Suprapubic skin (tissue), 4 donors: ENCODE measurements around the gene SPACA5B. TPM values are rescaled to one million over a fixed set of nuclear protein-coding genes. Genes with fewer than 3 reads are reported as not detected.
"Not testable (repeated sequence)": the region's sequence is repeated elsewhere in the genome, so short reads cannot be mapped to it uniquely, and the experiment has no call there.

ENCODE experiments used
- DNase-seq, 2 donors: peaks; one replicate each; pipeline ENCODE4 v3.0.0-alpha.2; 2019; ENCODE audit warnings: low spot score in 2 of 2
- H3K27ac ChIP-seq: fragments of 200-600 bp; sonication (generic); one replicate; pipeline ENCODE4 v1.5.1; 2019
- H3K27me3 ChIP-seq: fragments of 200-600 bp; sonication (generic); one replicate; pipeline ENCODE4 v1.5.1; 2019
- H3K36me3 ChIP-seq: fragments of 200-600 bp; sonication (generic); one replicate; pipeline ENCODE4 v1.5.1; 2019
- H3K4me1 ChIP-seq: fragments of 200-600 bp; sonication (generic); one replicate; pipeline ENCODE4 v1.5.1; 2019
- H3K4me3 ChIP-seq: fragments of 200-600 bp; sonication (generic); one replicate; pipeline ENCODE4 v1.5.1; 2019; ENCODE audit warnings: mild to moderate bottlenecking
- H3K9me3 ChIP-seq: fragments of 200-600 bp; sonication (generic); one replicate; pipeline ENCODE4 v1.5.1; 2019
- CTCF ChIP-seq, 2 donors: fragments of 200-600 bp in 1 of 2; fragments of 450-650 bp in 1 of 2; sonication (generic) in 1 of 2; IDR thresholded peaks; one replicate each; pipeline ENCODE4 v1.5.1; 2016 to 2019; ENCODE audit warnings: antibody characterized with exemption in 2 of 2, mild to moderate bottlenecking in 1 of 2, moderate library complexity in 1 of 2
- EP300 ChIP-seq: sonication (generic); formaldehyde crosslinking; IDR thresholded peaks from one replicate; pipeline ENCODE4 v1.6.1; 2017; ENCODE audit warnings: antibody characterized with exemption
- POLR2A ChIP-seq, 2 donors: fragments of 450-650 bp; IDR thresholded peaks; one replicate each; pipeline ENCODE4 v1.6.1; 2017; ENCODE audit warnings: antibody characterized with exemption in 2 of 2, mild to moderate bottlenecking in 2 of 2, moderate library complexity in 2 of 2
- POLR2AphosphoS5 ChIP-seq, 3 donors: sonication (generic); formaldehyde crosslinking; IDR thresholded peaks; one replicate each; pipeline ENCODE4 v1.6.1; 2017; ENCODE audit warnings: antibody characterized with exemption in 3 of 3
- WGBS: methylation state at CpG from one replicate; pipeline ENCODE4 v1.1.5; 2018; 5-methylcytosine and 5-hydroxymethylcytosine counted together
- total RNA-seq, 4 donors: library from RNA; depleted of rRNA; stranded (reverse); fragments of >200 nt; gene quantifications; one replicate each; pipeline ENCODE4 v1.1.0, GENCODE V29; 2016

The SPACA5B gene
- total RNA-seq, result not detected

GRCh38 chrX:48130326-48130725 is at the start of gene SPACA5B:
Gene SPACA5B (plus strand): TSS chrX:48130626. CDS start chrX:48130688, 62 bp downstream.
- no CpG with 5 or more reads among the region's 4 CpGs for WGBS
- H3K36me3 ChIP-seq, H3K27ac ChIP-seq, H3K4me3 ChIP-seq, DNase-seq, H3K4me1 ChIP-seq, H3K9me3 ChIP-seq, H3K27me3 ChIP-seq: not testable (repeated sequence)

- Histone ChIP-seq H3K36me3 (no peaks in the 10 kb centered on the region), H3K27ac (no peak overlapping the region), H3K9me3 (no peaks in the 10 kb centered on the region), H3K27me3 (no peaks in the 10 kb centered on the region), H3K4me1 (no peaks in the 10 kb centered on the region), H3K4me3 (no peak overlapping the region)
- no peak for DNase-seq
- no peak for TF ChIP-seq POLR2AphosphoS5 (IDR thresholded peaks at IDR 0.05)
- TF ChIP-seq POLR2A (IDR thresholded peaks at IDR 0.05), result no peak
- TF ChIP-seq CTCF (IDR thresholded peaks at IDR 0.05), result peak; percentile 28 to 46
- no peak for TF ChIP-seq EP300
- 15% methylated on average over 9 of the region's 9 CpGs for WGBS
These were observed 47.2 kb upstream of the SPACA5B start for GRCh38 chrX:48083212-48083611.

- Histone ChIP-seq H3K27me3 (no peaks in the 10 kb centered on the region), H3K36me3 (no peaks in the 10 kb centered on the region), H3K9me3 (no peaks in the 10 kb centered on the region), H3K4me3 (no peak overlapping the region), H3K27ac (no peak overlapping the region), H3K4me1 (no peaks in the 10 kb centered on the region)
- 61% methylated on average over 5 of the region's 5 CpGs for WGBS
- TF ChIP-seq POLR2A (IDR thresholded peaks at IDR 0.05), result no peak
- TF ChIP-seq EP300, result no peak
- no peak for TF ChIP-seq POLR2AphosphoS5 (IDR thresholded peaks at IDR 0.05)
- DNase-seq, result no peak
These were observed 46.7 kb upstream of the SPACA5B start for GRCh38 chrX:48083706-48084105.

- H3K4me1 ChIP-seq, result no peaks in the 10 kb centered on the region
- no peaks in the 10 kb centered on the region for H3K9me3 ChIP-seq
- H3K27ac ChIP-seq, result no peak overlapping the region
- DNase-seq, result no peak
- no peaks in the 10 kb centered on the region for H3K27me3 ChIP-seq
- no peaks in the 10 kb centered on the region for H3K36me3 ChIP-seq
- no peak overlapping the region for H3K4me3 ChIP-seq
- TF ChIP-seq CTCF (IDR thresholded peaks at IDR 0.05) (no peak), POLR2A (IDR thresholded peaks at IDR 0.05) (no peak), POLR2AphosphoS5 (IDR thresholded peaks at IDR 0.05) (no peak), EP300 (no peak)
These were observed 44.3 kb upstream of the SPACA5B start for GRCh38 chrX:48086082-48086481.

GRCh38 chrX:48090123-48090522 is 40.3 kb upstream of the SPACA5B start:
- TF ChIP-seq POLR2A (IDR thresholded peaks at IDR 0.05) (no peak), CTCF (IDR thresholded peaks at IDR 0.05) (no peak), POLR2AphosphoS5 (IDR thresholded peaks at IDR 0.05) (no peak), EP300 (no peak)
- no peaks in the 10 kb centered on the region for H3K4me1 ChIP-seq
- no peaks in the 10 kb centered on the region for H3K36me3 ChIP-seq
- no peaks in the 10 kb centered on the region for H3K27me3 ChIP-seq
- H3K9me3 ChIP-seq, result no peaks in the 10 kb centered on the region
- WGBS, result 83% methylated on average over 5 of the region's 5 CpGs
- no peak for DNase-seq
- no peak overlapping the region for H3K4me3 ChIP-seq
- no peak overlapping the region for H3K27ac ChIP-seq

- H3K27ac ChIP-seq, H3K4me1 ChIP-seq, H3K9me3 ChIP-seq, H3K36me3 ChIP-seq, H3K4me3 ChIP-seq, DNase-seq, H3K27me3 ChIP-seq: not testable (repeated sequence)
- 80% methylated on average over 1 of the region's 3 CpGs for WGBS
These were observed 37.9 kb upstream of the SPACA5B start for GRCh38 chrX:48092558-48092957.

GRCh38 chrX:48101443-48101842 is 29.0 kb upstream of the SPACA5B start:
- H3K4me1 ChIP-seq, result no peaks in the 10 kb centered on the region
- 94% methylated on average over 3 of the region's 3 CpGs for WGBS
- H3K27ac ChIP-seq, result no peak overlapping the region
- H3K36me3 ChIP-seq, result no peaks in the 10 kb centered on the region
- TF ChIP-seq EP300 (no peak), POLR2A (IDR thresholded peaks at IDR 0.05) (no peak), POLR2AphosphoS5 (IDR thresholded peaks at IDR 0.05) (no peak), CTCF (IDR thresholded peaks at IDR 0.05) (no peak)
- H3K4me3 ChIP-seq, result no peak overlapping the region
- no peak for DNase-seq
- H3K9me3 ChIP-seq, result no peaks in the 10 kb centered on the region
- H3K27me3 ChIP-seq, result no peaks in the 10 kb centered on the region
